ENCODE results near the gene TMEM266. TPM values are rescaled to one million over a fixed set of nuclear protein-coding genes. Genes with fewer than 3 reads are reported as not detected.

The TMEM266 gene
- total RNA-seq, 1 experiment from 2014 or later, result 0.47 TPM

- in situ Hi-C loops (cut with HindIII; ENCODE audit: low pct_unique_long_range_greater_than_20kb, low sequenced_read_pairs), result no loop called here
Measured at GRCh38 chr15:76191539-76192244, 131.9 kb downstream of the TMEM266 start.

GRCh38 chr15:76192715-76193114 is 132.9 kb downstream of the TMEM266 start:
- in situ Hi-C loops (cut with HindIII; ENCODE audit: low pct_unique_long_range_greater_than_20kb, low sequenced_read_pairs), result no loop called here
- no peak for DNase-seq (ENCODE audit: low read depth)

More at GRCh38 chr15:76191539-76192244, 131.9 kb downstream of the TMEM266 start:
- no peak for DNase-seq (ENCODE audit: low read depth)

- DNase-seq (ENCODE audit: low read depth), result no peak
- in situ Hi-C loops (cut with HindIII; ENCODE audit: low pct_unique_long_range_greater_than_20kb, low sequenced_read_pairs), result no loop called here
Measured at GRCh38 chr15:76193934-76194333, 134.1 kb downstream of the TMEM266 start.

- DNase-seq (ENCODE audit: low read depth), result no peak
- in situ Hi-C loops (cut with HindIII; ENCODE audit: low pct_unique_long_range_greater_than_20kb, low sequenced_read_pairs), result no loop called here
Measured at GRCh38 chr15:76195506-76196268, 135.9 kb downstream of the TMEM266 start.

GRCh38 chr15:76196269-76197231 is 136.8 kb downstream of the TMEM266 start:
- peak; percentile 81 for DNase-seq (ENCODE audit: low read depth)
- in situ Hi-C loops (cut with HindIII; ENCODE audit: low pct_unique_long_range_greater_than_20kb, low sequenced_read_pairs), result no loop called here

GRCh38 chr15:76197703-76198455 is 138.1 kb downstream of the TMEM266 start:
- DNase-seq (ENCODE audit: low read depth), result peak; percentile 52
- in situ Hi-C loops (cut with HindIII; ENCODE audit: low pct_unique_long_range_greater_than_20kb, low sequenced_read_pairs), result no loop called here

GRCh38 chr15:76198456-76199105 is 138.8 kb downstream of the TMEM266 start:
- DNase-seq (ENCODE audit: low read depth), result no peak
- in situ Hi-C loops (cut with HindIII; ENCODE audit: low pct_unique_long_range_greater_than_20kb, low sequenced_read_pairs), result no loop called here

GRCh38 chr15:76199106-76200082 is 139.6 kb downstream of the TMEM266 start:
- no peak for DNase-seq (ENCODE audit: low read depth)
- in situ Hi-C loops (cut with HindIII; ENCODE audit: low pct_unique_long_range_greater_than_20kb, low sequenced_read_pairs), result no loop called here

GRCh38 chr15:76200083-76200465 is 140.3 kb downstream of the TMEM266 start:
- in situ Hi-C loops (cut with HindIII; ENCODE audit: low pct_unique_long_range_greater_than_20kb, low sequenced_read_pairs), result no loop called here
- no peak for DNase-seq (ENCODE audit: low read depth)

GRCh38 chr15:76200641-76201105 is 140.9 kb downstream of the TMEM266 start:
- no peak for DNase-seq (ENCODE audit: low read depth)
- in situ Hi-C loops (cut with HindIII; ENCODE audit: low pct_unique_long_range_greater_than_20kb, low sequenced_read_pairs), result no loop called here

- in situ Hi-C loops (cut with HindIII; ENCODE audit: low pct_unique_long_range_greater_than_20kb, low sequenced_read_pairs), result no loop called here
- no peak for DNase-seq (ENCODE audit: low read depth)
Measured at GRCh38 chr15:76201536-76202255, 141.9 kb downstream of the TMEM266 start.

- no peak for DNase-seq (ENCODE audit: low read depth)
- in situ Hi-C loops (cut with HindIII; ENCODE audit: low pct_unique_long_range_greater_than_20kb, low sequenced_read_pairs), result no loop called here
Measured at GRCh38 chr15:76203346-76204108, 143.7 kb downstream of the TMEM266 start.

GRCh38 chr15:76204109-76204845 is 144.5 kb downstream of the TMEM266 start:
- in situ Hi-C loops (cut with HindIII; ENCODE audit: low pct_unique_long_range_greater_than_20kb, low sequenced_read_pairs), result no loop called here
- DNase-seq (ENCODE audit: low read depth), result no peak

GRCh38 chr15:76204916-76205460 is 145.2 kb downstream of the TMEM266 start:
- DNase-seq (ENCODE audit: low read depth), result no peak
- in situ Hi-C loops (cut with HindIII; ENCODE audit: low pct_unique_long_range_greater_than_20kb, low sequenced_read_pairs), result no loop called here
